Stimulated activated CD8-positive, alpha-beta memory T cell treated with anti-CD3 and anti-CD28 coated beads, Interleukin-15, amount 100 ng/mL, for 48 hours (primary cell): ENCODE results near the gene FAM83E.

Experiments used
- DNase-seq, 2 donors: peaks; one replicate each; pipeline ENCODE4 v3.0.0-alpha.2; 2020; ENCODE audit warnings: low read depth in 2 of 2

Gene FAM83E

DNA sequence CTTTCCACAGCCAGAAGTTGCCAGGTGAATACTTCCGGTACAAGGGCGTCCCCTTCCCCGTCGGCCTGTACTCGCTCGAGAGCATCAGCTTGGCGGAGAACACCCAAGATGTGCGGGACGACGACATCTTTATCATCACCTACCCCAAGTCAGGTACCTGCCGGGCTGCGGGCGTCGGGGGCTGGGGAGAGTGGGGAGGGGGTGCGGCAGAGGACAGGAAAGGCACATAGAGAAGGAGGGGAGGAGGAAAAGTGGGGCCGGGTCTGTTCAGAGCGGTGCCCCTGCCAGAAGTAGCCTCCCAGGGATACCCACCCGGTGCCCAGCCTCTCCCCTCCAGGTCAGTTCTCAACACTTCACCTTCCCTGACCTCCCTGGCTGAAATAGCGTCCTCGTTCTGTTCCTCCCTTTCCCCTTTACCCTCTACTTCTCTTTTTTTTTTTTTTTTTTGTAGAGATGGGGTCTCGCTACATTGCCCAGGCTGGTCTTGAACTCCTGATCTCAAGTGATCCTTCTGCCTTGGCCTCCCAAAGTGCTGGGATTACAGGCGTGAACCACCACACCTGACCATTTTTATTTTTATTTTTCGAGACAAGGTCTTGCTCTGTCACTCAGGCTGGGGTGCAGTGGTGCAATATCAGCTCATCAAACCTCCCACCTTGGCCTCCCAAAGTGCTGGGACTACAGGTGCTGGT lies 38.8 kb downstream of the FAM83E start:
- DNase-seq: no peak

- no peak for DNase-seq
Measured at GRCh38 chr19:48573163-48573505, 41.7 kb downstream of the FAM83E start.

DNA sequence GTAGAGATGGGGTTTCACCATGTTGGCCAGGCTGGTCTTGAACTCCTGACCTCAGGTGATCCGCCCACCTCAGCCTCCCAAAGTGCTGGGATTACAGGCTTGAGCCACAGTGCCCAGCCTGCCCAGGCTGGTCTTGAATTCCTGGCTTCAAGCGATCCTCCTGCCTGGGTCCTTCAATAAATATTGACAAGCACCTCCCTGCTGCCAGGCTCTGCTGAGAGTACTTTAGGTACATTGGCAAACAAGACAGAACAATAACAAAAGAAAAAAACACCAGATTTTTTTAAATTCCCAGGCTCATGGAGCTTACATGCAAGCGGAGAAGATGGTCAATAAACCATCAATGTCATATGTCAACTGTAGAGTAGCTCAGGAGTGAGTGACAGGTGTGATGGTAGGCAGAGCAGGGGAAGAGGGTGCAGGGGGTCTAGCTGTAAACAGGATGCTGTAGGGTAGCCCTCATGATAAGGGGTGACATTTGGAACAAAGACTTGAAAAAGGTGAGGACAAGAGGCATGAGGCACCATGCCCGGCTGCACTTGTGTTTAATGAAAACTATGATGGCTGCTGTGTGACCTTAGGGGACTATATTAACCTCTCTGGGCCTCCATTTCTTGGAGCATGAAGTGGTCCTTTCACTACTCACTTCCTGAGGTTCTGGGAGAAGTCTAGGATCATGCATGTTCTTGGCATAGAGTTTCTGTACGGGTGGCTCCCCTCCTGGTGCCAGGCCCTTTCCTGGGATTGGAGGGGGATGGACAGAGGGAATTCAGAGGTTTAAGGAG lies 43.3 kb downstream of the FAM83E start:
- DNase-seq: no peak

- no peak for DNase-seq
Measured at GRCh38 chr19:48569814-48570213, 45.1 kb downstream of the FAM83E start.

- no peak for DNase-seq
Measured at GRCh38 chr19:48568345-48568886, 46.5 kb downstream of the FAM83E start.

GRCh38 chr19:48565090-48565489 lies 49.8 kb downstream of the FAM83E start:
- DNase-seq: no peak
